Caco-2 (cell line): ENCODE data around the gene CAMK1D. TPM values are rescaled to one million over a fixed set of nuclear protein-coding genes. Genes with fewer than 3 reads are reported as not detected.

Experiments used
- BruUV-seq: library from RNA; stranded (reverse); fragments of 400-500 nt; replicated peaks from 2 replicates; lab custom pipeline; 2021; lab: Mats Ljungman, UMichigan
- CTCF ChIA-PET: fragments of 300-600 bp; sonication (Branson Sonifier 250); formaldehyde crosslinking; loops from one replicate; lab custom pipeline; 2022; ENCODE audit warnings: antibody characterized with exemption; lab: Charles Lee
- POLR2A ChIA-PET: fragments of 300-600 bp; sonication (Branson Sonifier 250); formaldehyde crosslinking; loops from one replicate; lab custom pipeline; 2022; ENCODE audit warnings: antibody characterized with exemption; lab: Charles Lee
- DNase-seq, 2 experiments: peaks; one replicate each; pipeline versions ENCODE4 v3.0.0 to v3.0.0-alpha.2; 2020 to 2022
- H3K27me3 ChIP-seq: replicated peaks from 2 replicates; pipeline ENCODE4 v1.6.0; 2011; ENCODE audit warnings: low read length; ENCODE audit not compliant: control insufficient read depth, insufficient read depth
- H3K36me3 ChIP-seq: 2 replicates; pipeline ENCODE4 v1.5.1; 2011; ENCODE audit warnings: low read length; ENCODE audit not compliant: control insufficient read depth, insufficient read depth
- H3K4me1 ChIP-seq: fragments of 250-450 bp; sonication (Bioruptor Pico); 2 replicates; pipeline ENCODE4 v1.5.1; 2020; ENCODE audit warnings: mild to moderate bottlenecking
- H3K4me3 ChIP-seq: 2 replicates; pipeline ENCODE4 v1.5.1; 2011; ENCODE audit warnings: low read depth, mild to moderate bottlenecking, control low read depth, low read length
- H3K9me3 ChIP-seq: fragments of 250-450 bp; sonication (Bioruptor Pico); 2 replicates; pipeline ENCODE4 v1.5.1; 2020; ENCODE audit warnings: mild to moderate bottlenecking, moderate library complexity
- H3K27ac Mint-ChIP-seq: one replicate; pipeline ENCODE4 v1.8.0; 2022; ENCODE audit warnings: mixed read lengths; ENCODE audit not compliant: unreplicated experiment
- H3K27me3 Mint-ChIP-seq: one replicate; pipeline ENCODE4 v1.8.0; 2022; ENCODE audit warnings: mixed read lengths; ENCODE audit not compliant: insufficient read depth, unreplicated experiment
- H3K36me3 Mint-ChIP-seq: one replicate; pipeline ENCODE4 v1.8.0; 2022; ENCODE audit warnings: mild to moderate bottlenecking, mixed read lengths; ENCODE audit not compliant: insufficient read depth, unreplicated experiment
- H3K4me1 Mint-ChIP-seq: one replicate; pipeline ENCODE4 v1.8.0; 2022; ENCODE audit warnings: low read depth, mixed read lengths; ENCODE audit not compliant: unreplicated experiment
- H3K4me3 Mint-ChIP-seq: one replicate; pipeline ENCODE4 v1.8.0; 2022; ENCODE audit warnings: mild to moderate bottlenecking, moderate library complexity, mixed read lengths; ENCODE audit not compliant: unreplicated experiment
- H3K9me3 Mint-ChIP-seq: one replicate; pipeline ENCODE4 v1.8.0; 2022; ENCODE audit warnings: mixed read lengths; ENCODE audit not compliant: unreplicated experiment
- intact Hi-C: fragments of 100-400 bp; cut with micrococcal nuclease; formaldehyde crosslinking; loops from one replicate; pipeline ENCODE4 v1.10.0; 2022; ENCODE audit not compliant: unreplicated experiment
- total RNA-seq: library from RNA; stranded (reverse); gene quantifications from 2 replicates; pipeline ENCODE4 v1.2.3, GENCODE V29; 2022
- TF ChIP-seq, protein P1 (sequence below), 2 experiments: fragments of 200-600 bp in 1 of 2; IDR thresholded peaks; 1 replicate in 1 of 2; 2 replicates in 1 of 2; pipeline versions ENCODE4 v1.5.1 to v1.8.0; 2011 to 2022; ENCODE audit warnings: antibody characterized with exemption in 1 of 2, control low read depth in 1 of 2, inconsistent platforms in 1 of 2, low read depth in 1 of 2, low read length in 1 of 2, mild to moderate bottlenecking in 1 of 2, moderate library complexity in 1 of 2; ENCODE audit not compliant: insufficient read depth in 1 of 2, severe bottlenecking in 1 of 2, unreplicated experiment in 1 of 2

Gene CAMK1D
- total RNA-seq, 1 experiment from 2014 or later = 10.9 TPM

DNA sequence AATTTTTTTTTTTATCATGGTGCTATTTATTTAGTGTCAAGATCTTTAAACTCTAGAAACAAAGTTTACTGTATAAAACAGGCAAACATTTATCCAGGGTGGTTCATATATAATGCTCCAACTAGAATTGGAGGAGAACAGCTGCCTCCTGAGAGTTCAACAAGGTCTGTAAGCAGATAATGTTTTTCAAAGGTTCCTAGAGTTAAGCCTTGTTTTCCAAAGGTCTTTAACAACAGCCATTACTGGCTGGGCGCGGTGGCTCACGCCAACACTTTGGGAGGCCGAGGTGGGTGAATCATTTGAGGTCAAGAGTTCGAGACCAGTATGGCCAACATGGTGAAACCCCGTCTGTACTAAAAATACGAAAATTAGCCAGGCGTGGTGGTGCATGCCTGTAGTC is 335.4 kb downstream of the CAMK1D start:
- no peaks in the 10 kb centered on the region for H3K9me3 Mint-ChIP-seq
- H3K4me3 ChIP-seq = no peak overlapping the region
- no peaks in the 10 kb centered on the region for H3K36me3 ChIP-seq
- POLR2A ChIA-PET = no interaction called here
- TF ChIP-seq, protein P1, sequence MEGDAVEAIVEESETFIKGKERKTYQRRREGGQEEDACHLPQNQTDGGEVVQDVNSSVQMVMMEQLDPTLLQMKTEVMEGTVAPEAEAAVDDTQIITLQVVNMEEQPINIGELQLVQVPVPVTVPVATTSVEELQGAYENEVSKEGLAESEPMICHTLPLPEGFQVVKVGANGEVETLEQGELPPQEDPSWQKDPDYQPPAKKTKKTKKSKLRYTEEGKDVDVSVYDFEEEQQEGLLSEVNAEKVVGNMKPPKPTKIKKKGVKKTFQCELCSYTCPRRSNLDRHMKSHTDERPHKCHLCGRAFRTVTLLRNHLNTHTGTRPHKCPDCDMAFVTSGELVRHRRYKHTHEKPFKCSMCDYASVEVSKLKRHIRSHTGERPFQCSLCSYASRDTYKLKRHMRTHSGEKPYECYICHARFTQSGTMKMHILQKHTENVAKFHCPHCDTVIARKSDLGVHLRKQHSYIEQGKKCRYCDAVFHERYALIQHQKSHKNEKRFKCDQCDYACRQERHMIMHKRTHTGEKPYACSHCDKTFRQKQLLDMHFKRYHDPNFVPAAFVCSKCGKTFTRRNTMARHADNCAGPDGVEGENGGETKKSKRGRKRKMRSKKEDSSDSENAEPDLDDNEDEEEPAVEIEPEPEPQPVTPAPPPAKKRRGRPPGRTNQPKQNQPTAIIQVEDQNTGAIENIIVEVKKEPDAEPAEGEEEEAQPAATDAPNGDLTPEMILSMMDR (IDR thresholded peaks at IDR 0.05; ENCODE audit: insufficient read depth in 1 of 2, low read depth in 1 of 2, low read length in 1 of 2, severe bottlenecking in 1 of 2, unreplicated experiment in 1 of 2) = no peak
- intact Hi-C loops = no loop called here
- H3K27me3 ChIP-seq = no peaks in the 10 kb centered on the region
- CTCF ChIA-PET = no interaction called here
- H3K4me3 Mint-ChIP-seq = no peak overlapping the region
- no peak for DNase-seq
- peaks cover 7% of the 10 kb centered on the region for H3K27me3 Mint-ChIP-seq
- H3K9me3 ChIP-seq = no peaks in the 10 kb centered on the region
- no peaks in the 10 kb centered on the region for H3K36me3 Mint-ChIP-seq
- peaks cover 1% of the 10 kb centered on the region; the same call in 1 of the 2 replicates for H3K4me1 ChIP-seq
- H3K4me1 Mint-ChIP-seq = peaks cover 2% of the 10 kb centered on the region
- no TSS peak for BruUV-seq
- H3K27ac Mint-ChIP-seq = no peak overlapping the region

- Mint-ChIP-seq H3K4me3 (no peak overlapping the region), H3K27ac (no peak overlapping the region), H3K4me1 (peaks cover 7% of the 10 kb centered on the region), H3K27me3 (peaks cover 7% of the 10 kb centered on the region), H3K36me3 (no peaks in the 10 kb centered on the region), H3K9me3 (no peaks in the 10 kb centered on the region)
- intact Hi-C loops = no loop called here
- ChIA-PET POLR2A (no interaction called here), CTCF (no interaction called here)
- H3K9me3 ChIP-seq = no peaks in the 10 kb centered on the region
- no peaks in the 10 kb centered on the region for H3K27me3 ChIP-seq
- H3K4me3 ChIP-seq = no peak overlapping the region
- no TSS peak for BruUV-seq
- H3K36me3 ChIP-seq = no peaks in the 10 kb centered on the region
- H3K4me1 ChIP-seq = peaks cover 8% of the 10 kb centered on the region; the same call in 1 of the 2 replicates
- DNase-seq = no peak
- TF ChIP-seq, protein P1 (IDR thresholded peaks at IDR 0.05; ENCODE audit: insufficient read depth in 1 of 2, low read depth in 1 of 2, low read length in 1 of 2, severe bottlenecking in 1 of 2, unreplicated experiment in 1 of 2) = no peak
These were observed 336.1 kb downstream of the CAMK1D start for GRCh38 chr10:12685261-12686058.

DNA sequence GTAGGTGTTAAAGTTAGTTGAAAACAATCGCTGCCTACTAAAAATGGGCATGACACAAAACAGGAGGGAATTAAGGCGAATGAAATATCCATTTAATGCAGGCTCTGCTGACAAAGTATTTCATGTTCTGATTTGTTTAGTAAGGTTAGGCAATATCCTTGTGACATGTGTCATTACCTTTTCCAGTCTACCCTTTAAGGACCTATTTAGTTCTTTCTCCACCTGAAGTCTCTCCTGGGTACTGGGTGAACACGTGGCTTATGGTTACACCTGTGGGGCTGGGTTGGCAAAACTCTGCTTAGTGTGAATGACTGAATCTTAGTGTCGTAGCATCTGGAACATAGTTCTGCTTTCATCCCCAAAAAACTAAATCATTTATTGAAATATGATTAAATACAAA is 338.6 kb downstream of the CAMK1D start:
- H3K9me3 Mint-ChIP-seq = no peaks in the 10 kb centered on the region
- ChIA-PET POLR2A (no interaction called here), CTCF (no interaction called here)
- Histone ChIP-seq H3K4me3 (no peak overlapping the region), H3K9me3 (no peaks in the 10 kb centered on the region), H3K4me1 (peaks cover 9% of the 10 kb centered on the region; the same call in 1 of the 2 replicates), H3K36me3 (no peaks in the 10 kb centered on the region), H3K27me3 (no peaks in the 10 kb centered on the region)
- no peaks in the 10 kb centered on the region for H3K27me3 Mint-ChIP-seq
- H3K27ac Mint-ChIP-seq = no peak overlapping the region
- BruUV-seq = no TSS peak
- no peak for DNase-seq
- no peaks in the 10 kb centered on the region for H3K36me3 Mint-ChIP-seq
- no peak overlapping the region for H3K4me3 Mint-ChIP-seq
- intact Hi-C loops = no loop called here
- H3K4me1 Mint-ChIP-seq = peaks cover 7% of the 10 kb centered on the region
- TF ChIP-seq, protein P1 (IDR thresholded peaks at IDR 0.05; ENCODE audit: insufficient read depth in 1 of 2, low read depth in 1 of 2, low read length in 1 of 2, severe bottlenecking in 1 of 2, unreplicated experiment in 1 of 2) = no peak
